HepG2 (cell line): ENCODE data around the gene PAQR7. TPM values are rescaled to one million over a fixed set of nuclear protein-coding genes. Genes with fewer than 3 reads are reported as not detected.

Experiments used
- CSRNP2 ChIP-seq: sonication (generic); formaldehyde crosslinking; conservative IDR thresholded peaks from 2 replicates; pipeline ENCODE4 v1.8.0; 2022; ENCODE audit warnings: low read depth, missing genetic modification reagents
- E2F1 ChIP-seq: sonication (generic); formaldehyde crosslinking; IDR thresholded peaks from 2 replicates; pipeline ENCODE4 v1.5.0; 2020; ENCODE audit warnings: missing genetic modification reagents
- EP300 ChIP-seq, 3 experiments: sonication (generic) in 1 of 3; formaldehyde crosslinking in 1 of 3; IDR thresholded peaks; 2 replicates each; pipeline versions ENCODE4 v1.5.1 to v1.6.1; 2011 to 2020; ENCODE audit warnings: low read depth in 2 of 3, low read length in 2 of 3, borderline replicate concordance in 1 of 3, improper control_type of control experiment in 1 of 3, mild to moderate bottlenecking in 1 of 3, missing genetic modification reagents in 1 of 3, moderate library complexity in 1 of 3
- KAT7 ChIP-seq: IDR thresholded peaks from 2 replicates; pipeline ENCODE4 v1.6.1; 2018; ENCODE audit warnings: borderline replicate concordance, missing compliant biosample characterization
- LBX2 ChIP-seq: sonication (generic); formaldehyde crosslinking; IDR thresholded peaks from 2 replicates; pipeline ENCODE4 v1.5.0; 2020; ENCODE audit warnings: missing genetic modification reagents, mild to moderate bottlenecking, borderline replicate concordance
- MATR3 ChIP-seq: sonication (generic); formaldehyde crosslinking; IDR thresholded peaks from 2 replicates; pipeline ENCODE4 v1.4.0; 2020; ENCODE audit warnings: missing genetic modification reagents
- MED13 ChIP-seq: sonication (generic); formaldehyde crosslinking; IDR thresholded peaks from 2 replicates; pipeline ENCODE4 v1.5.0; 2020; ENCODE audit warnings: missing genetic modification reagents
- MLX ChIP-seq: IDR thresholded peaks from 2 replicates; pipeline ENCODE4 v1.6.1; 2016
- SMAD9 ChIP-seq: sonication (generic); formaldehyde crosslinking; IDR thresholded peaks from 2 replicates; pipeline ENCODE4 v1.5.1; 2020; ENCODE audit warnings: mild to moderate bottlenecking, missing genetic modification reagents
- SNAPC2 ChIP-seq: sonication (generic); formaldehyde crosslinking; IDR thresholded peaks from 2 replicates; pipeline ENCODE4 v1.8.1; 2022; ENCODE audit warnings: mild to moderate bottlenecking, missing genetic modification reagents
- THAP7 ChIP-seq: sonication (generic); formaldehyde crosslinking; IDR thresholded peaks from 2 replicates; pipeline ENCODE4 v1.8.1; 2023; ENCODE audit warnings: mild to moderate bottlenecking, missing genetic modification reagents
- YEATS4 ChIP-seq: sonication (generic); formaldehyde crosslinking; IDR thresholded peaks from 2 replicates; pipeline ENCODE4 v1.4.0; 2020; ENCODE audit warnings: missing genetic modification reagents, borderline replicate concordance
- ZFX ChIP-seq: sonication (generic); formaldehyde crosslinking; IDR thresholded peaks from 2 replicates; pipeline ENCODE4 v1.4.0; 2020; ENCODE audit warnings: mild to moderate bottlenecking, low read depth, missing genetic modification reagents, moderate library complexity
- ZGPAT ChIP-seq: IDR thresholded peaks from 2 replicates; pipeline ENCODE4 v1.6.1; 2016; ENCODE audit warnings: mild to moderate bottlenecking
- ZNF160 ChIP-seq: sonication (generic); formaldehyde crosslinking; IDR thresholded peaks from 2 replicates; pipeline ENCODE4 v1.8.0; 2022; ENCODE audit warnings: mild to moderate bottlenecking, inconsistent platforms, missing genetic modification reagents
- ZNF773 ChIP-seq: sonication (generic); formaldehyde crosslinking; IDR thresholded peaks from 2 replicates; pipeline ENCODE4 v1.4.0; 2020; ENCODE audit warnings: missing genetic modification reagents, borderline replicate concordance
- polyA plus RNA-seq, 8 experiments: library from polyadenylated mRNA; depleted of rRNA in 3 of 8; stranded (reverse) in 7 of 8; unstranded in 1 of 8; fragments of >200 nt; fragmentation: Illumina TruSeq in 4 of 8; extraction: Trizol in 4 of 8; gene quantifications; 2 replicates each; pipeline versions ENCODE4 v1.2.1 to v1.2.3, GENCODE V29; 2011 to 2016; ENCODE audit warnings: low read depth in 4 of 8, missing spikeins in 1 of 8, mixed read lengths in 1 of 8; ENCODE audit not compliant: insufficient read depth in 1 of 8
- total RNA-seq, 5 experiments: library from RNA; depleted of rRNA; stranded (reverse); fragments of >200 nt; fragmentation: Illumina TruSeq; extraction: Trizol; gene quantifications; 2 replicates each; pipeline ENCODE4 v1.2.3, GENCODE V29; 2016; ENCODE audit warnings: low read depth in 1 of 5
- TF ChIP-seq, protein P1 (sequence below), 2 experiments: fragments of 450-650 bp in 1 of 2; sonication (generic) in 1 of 2; formaldehyde crosslinking; IDR thresholded peaks; 2 replicates each; pipeline versions ENCODE4 v1.5.0 to v1.8.0; 2020 to 2022; ENCODE audit warnings: mild to moderate bottlenecking in 1 of 2, missing genetic modification reagents in 1 of 2
- TF ChIP-seq, protein P2 (sequence below): IDR thresholded peaks from 2 replicates; pipeline ENCODE4 v1.6.1; 2016; ENCODE audit warnings: low read depth, borderline replicate concordance

PAQR7 gene
- total and polyA plus RNA-seq, 2 of the 13 experiments (the other 11 are each of a cell fraction or from before 2014, with no cell fraction given) = 13.2 to 16.6 TPM

DNA sequence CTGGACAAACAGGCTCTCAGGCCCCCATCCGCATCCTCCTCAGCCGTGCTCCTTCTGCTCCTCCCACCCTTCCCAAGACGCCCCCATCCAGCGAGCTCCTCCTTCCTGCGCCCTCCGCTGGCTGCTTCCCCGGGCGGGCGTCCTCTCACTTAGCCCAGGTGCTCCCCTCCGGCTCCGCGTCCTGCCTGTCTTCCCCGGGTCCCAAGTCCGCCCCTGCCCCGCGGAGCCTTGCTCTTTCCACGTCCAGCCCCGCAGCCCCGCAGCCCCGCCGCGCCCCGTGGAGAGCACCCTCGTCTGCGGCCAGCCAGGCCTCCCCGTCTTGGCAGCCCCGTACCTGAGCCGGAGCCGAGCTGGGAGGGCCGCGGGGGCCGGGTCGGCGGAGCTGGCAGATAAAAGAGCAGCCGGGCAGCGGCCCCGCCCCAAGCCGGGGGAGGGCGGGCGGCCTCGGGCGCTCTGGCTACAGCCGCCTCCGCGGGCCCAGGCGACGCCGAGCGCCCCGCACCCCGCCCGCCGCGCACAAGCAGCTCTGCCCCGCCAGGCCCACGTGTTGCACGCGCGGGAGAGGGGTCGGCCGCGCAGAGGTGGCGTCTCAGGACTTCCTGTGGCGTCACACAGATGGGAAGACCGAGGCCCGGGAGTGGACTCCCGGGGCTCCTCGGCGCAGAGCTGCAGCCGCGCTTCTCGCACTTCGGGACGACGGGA, at the start of gene PAQR7 (continued):
- TF ChIP-seq ZGPAT (CRISPR knock-in tag) (peak; percentile 86), THAP7 (peak; percentile 72; the same call in 1 of the 2 replicates), ZNF773 (CRISPR knock-in tag) (peak; percentile 51; the same call in 1 of the 2 replicates), CSRNP2 (CRISPR knock-in tag) (0 out of 2 replicates have a peak, but pooled peaks have one; percentile 59), EP300 (IDR thresholded peaks at IDR 0.05; ENCODE audit: low read depth in 2 of 2, low read length in 2 of 2) (0 out of 4 replicates have a peak, but pooled peaks of 1 of the 2 experiments have one; percentile 10), EP300 (CRISPR knock-in tag; IDR thresholded peaks at IDR 0.05; ENCODE audit: borderline replicate concordance) (no peak; the same call in 1 of the 2 replicates), MLX (CRISPR knock-in tag) (peak; percentile 75), SMAD9 (CRISPR knock-in tag) (no peak), ZFX (peak; percentile 82), LBX2 (CRISPR knock-in tag) (peak; percentile 98), YEATS4 (CRISPR knock-in tag) (peak; percentile 90), E2F1 (peak; percentile 55; the same call in 1 of the 2 replicates), MED13 (CRISPR knock-in tag) (no peak), MATR3 (no peak), KAT7 (CRISPR knock-in tag) (peak; percentile 89), ZNF160 (CRISPR knock-in tag) (peak; percentile 72; the same call in 1 of the 2 replicates), SNAPC2 (CRISPR knock-in tag) (no peak)
- TF ChIP-seq, protein P1, sequence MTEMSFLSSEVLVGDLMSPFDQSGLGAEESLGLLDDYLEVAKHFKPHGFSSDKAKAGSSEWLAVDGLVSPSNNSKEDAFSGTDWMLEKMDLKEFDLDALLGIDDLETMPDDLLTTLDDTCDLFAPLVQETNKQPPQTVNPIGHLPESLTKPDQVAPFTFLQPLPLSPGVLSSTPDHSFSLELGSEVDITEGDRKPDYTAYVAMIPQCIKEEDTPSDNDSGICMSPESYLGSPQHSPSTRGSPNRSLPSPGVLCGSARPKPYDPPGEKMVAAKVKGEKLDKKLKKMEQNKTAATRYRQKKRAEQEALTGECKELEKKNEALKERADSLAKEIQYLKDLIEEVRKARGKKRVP (CRISPR knock-in tag; IDR thresholded peaks at IDR 0.05) = peak in 1 of 2 experiments; percentile 41; a peak in 1 of 4 replicates
- TF ChIP-seq, protein P2, sequence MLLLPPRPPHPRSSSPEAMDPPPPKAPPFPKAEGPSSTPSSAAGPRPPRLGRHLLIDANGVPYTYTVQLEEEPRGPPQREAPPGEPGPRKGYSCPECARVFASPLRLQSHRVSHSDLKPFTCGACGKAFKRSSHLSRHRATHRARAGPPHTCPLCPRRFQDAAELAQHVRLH (CRISPR knock-in tag) = peak; percentile 54; the same call in 1 of the 2 replicates
